ENCODE results near the gene TH. TPM values are rescaled to one million over a fixed set of nuclear protein-coding genes. Genes with fewer than 3 reads are reported as not detected.

TH gene
- total RNA-seq, 2 donors from 2014 or later: not detected

- TF ChIP-seq CTCF (conservative IDR thresholded peaks at IDR 0.05): no peak
- H3K4me3 ChIP-seq (ENCODE audit: low read length): no peak overlapping the region
- WGBS, 2 experiments (ENCODE audit: insufficient coverage in 1 of 2, insufficient read length in 1 of 2): 85 to 86% methylated on average over 9 to 14 of the region's 14 CpGs
- Mint-ChIP-seq H3K36me3 (ENCODE audit: low read depth) (no peaks in the 10 kb centered on the region), H3K27ac (no peak overlapping the region), H3K27me3 (ENCODE audit: insufficient read depth) (peaks cover 78% of the 10 kb centered on the region), H3K4me3 (no peak overlapping the region), H3K9me3 (no peaks in the 10 kb centered on the region), H3K4me1 (no peaks in the 10 kb centered on the region)
- H3K36me3 ChIP-seq (ENCODE audit: control insufficient read depth, insufficient read depth, low read length): no peaks in the 10 kb centered on the region
- H3K27me3 ChIP-seq (ENCODE audit: control insufficient read depth, insufficient read depth, low read length, poor library complexity, severe bottlenecking): peaks cover 69% of the 10 kb centered on the region
- no peak overlapping the region for H3K9ac ChIP-seq (ENCODE audit: extremely low read depth, low read length, poor library complexity, severe bottlenecking)
- no peak for DNase-seq
- no peaks in the 10 kb centered on the region for H3K4me1 ChIP-seq (ENCODE audit: control insufficient read depth, insufficient read depth, low read length)
- no peaks in the 10 kb centered on the region for H3K9me3 ChIP-seq (ENCODE audit: control insufficient read depth, low read length)
- no peak overlapping the region for H3K27ac ChIP-seq (ENCODE audit: low read depth, low read length)
These were observed 35.9 kb downstream of the TH start for GRCh38 chr11:2135648-2136201.

GRCh38 chr11:2135018-2135569 lies 36.5 kb downstream of the TH start:
- Histone ChIP-seq H3K9me3 (ENCODE audit: control insufficient read depth, low read length) (no peaks in the 10 kb centered on the region), H3K27me3 (ENCODE audit: control insufficient read depth, insufficient read depth, low read length, poor library complexity, severe bottlenecking) (peaks cover 62% of the 10 kb centered on the region), H3K4me3 (ENCODE audit: low read length) (no peak overlapping the region), H3K9ac (ENCODE audit: extremely low read depth, low read length, poor library complexity, severe bottlenecking) (no peak overlapping the region), H3K4me1 (ENCODE audit: control insufficient read depth, insufficient read depth, low read length) (no peaks in the 10 kb centered on the region), H3K36me3 (ENCODE audit: control insufficient read depth, insufficient read depth, low read length) (no peaks in the 10 kb centered on the region), H3K27ac (ENCODE audit: low read depth, low read length) (no peak overlapping the region)
- Mint-ChIP-seq H3K36me3 (ENCODE audit: low read depth) (no peaks in the 10 kb centered on the region), H3K9me3 (no peaks in the 10 kb centered on the region), H3K4me1 (no peaks in the 10 kb centered on the region), H3K27ac (no peak overlapping the region), H3K27me3 (ENCODE audit: insufficient read depth) (peaks cover 72% of the 10 kb centered on the region), H3K4me3 (no peak overlapping the region)
- 87 to 90% methylated on average over 16 to 26 of the region's 26 CpGs for WGBS, 2 experiments (ENCODE audit: insufficient coverage in 1 of 2, insufficient read length in 1 of 2)
- no peak for TF ChIP-seq CTCF (conservative IDR thresholded peaks at IDR 0.05)
- no peak for DNase-seq

GRCh38 chr11:2134022-2135010 lies 37.3 kb downstream of the TH start:
- H3K4me1 Mint-ChIP-seq: no peaks in the 10 kb centered on the region
- Histone ChIP-seq H3K9ac (ENCODE audit: extremely low read depth, low read length, poor library complexity, severe bottlenecking) (no peak overlapping the region), H3K27me3 (ENCODE audit: control insufficient read depth, insufficient read depth, low read length, poor library complexity, severe bottlenecking) (peaks cover 56% of the 10 kb centered on the region), H3K36me3 (ENCODE audit: control insufficient read depth, insufficient read depth, low read length) (no peaks in the 10 kb centered on the region), H3K4me3 (ENCODE audit: low read length) (no peak overlapping the region), H3K4me1 (ENCODE audit: control insufficient read depth, insufficient read depth, low read length) (no peaks in the 10 kb centered on the region), H3K9me3 (ENCODE audit: control insufficient read depth, low read length) (no peaks in the 10 kb centered on the region), H3K27ac (ENCODE audit: low read depth, low read length) (no peak overlapping the region)
- H3K27me3 Mint-ChIP-seq (ENCODE audit: insufficient read depth): peaks cover 69% of the 10 kb centered on the region
- WGBS, 2 experiments (ENCODE audit: insufficient coverage in 1 of 2, insufficient read length in 1 of 2): 85 to 88% methylated on average over 2 to 15 of the region's 19 CpGs
- no peak overlapping the region for H3K4me3 Mint-ChIP-seq
- H3K36me3 Mint-ChIP-seq (ENCODE audit: low read depth): no peaks in the 10 kb centered on the region
- no peak overlapping the region for H3K27ac Mint-ChIP-seq
- no peaks in the 10 kb centered on the region for H3K9me3 Mint-ChIP-seq
- TF ChIP-seq CTCF (conservative IDR thresholded peaks at IDR 0.05): no peak
- DNase-seq: no peak
